Suprapubic skin (tissue), 4 donors: ENCODE measurements around the gene EIF2B2. TPM values are rescaled to one million over a fixed set of nuclear protein-coding genes. Genes with fewer than 3 reads are reported as not detected.

Experiments
- DNase-seq, 2 donors: peaks; one replicate each; pipeline ENCODE4 v3.0.0-alpha.2; 2019; ENCODE audit warnings: low spot score in 2 of 2
- H3K27ac ChIP-seq: fragments of 200-600 bp; sonication (generic); one replicate; pipeline ENCODE4 v1.5.1; 2019
- H3K27me3 ChIP-seq: fragments of 200-600 bp; sonication (generic); one replicate; pipeline ENCODE4 v1.5.1; 2019
- H3K36me3 ChIP-seq: fragments of 200-600 bp; sonication (generic); one replicate; pipeline ENCODE4 v1.5.1; 2019
- H3K4me1 ChIP-seq: fragments of 200-600 bp; sonication (generic); one replicate; pipeline ENCODE4 v1.5.1; 2019
- H3K4me3 ChIP-seq: fragments of 200-600 bp; sonication (generic); one replicate; pipeline ENCODE4 v1.5.1; 2019; ENCODE audit warnings: mild to moderate bottlenecking
- H3K9me3 ChIP-seq: fragments of 200-600 bp; sonication (generic); one replicate; pipeline ENCODE4 v1.5.1; 2019
- CTCF ChIP-seq, 2 donors: fragments of 200-600 bp in 1 of 2; fragments of 450-650 bp in 1 of 2; sonication (generic) in 1 of 2; IDR thresholded peaks; one replicate each; pipeline ENCODE4 v1.5.1; 2016 to 2019; ENCODE audit warnings: antibody characterized with exemption in 2 of 2, mild to moderate bottlenecking in 1 of 2, moderate library complexity in 1 of 2
- EP300 ChIP-seq: sonication (generic); formaldehyde crosslinking; IDR thresholded peaks from one replicate; pipeline ENCODE4 v1.6.1; 2017; ENCODE audit warnings: antibody characterized with exemption
- POLR2A ChIP-seq, 2 donors: fragments of 450-650 bp; IDR thresholded peaks; one replicate each; pipeline ENCODE4 v1.6.1; 2017; ENCODE audit warnings: antibody characterized with exemption in 2 of 2, mild to moderate bottlenecking in 2 of 2, moderate library complexity in 2 of 2
- POLR2AphosphoS5 ChIP-seq, 3 donors: sonication (generic); formaldehyde crosslinking; IDR thresholded peaks; one replicate each; pipeline ENCODE4 v1.6.1; 2017; ENCODE audit warnings: antibody characterized with exemption in 3 of 3
- WGBS: methylation state at CpG from one replicate; pipeline ENCODE4 v1.1.5; 2018; 5-methylcytosine and 5-hydroxymethylcytosine counted together
- total RNA-seq, 4 donors: library from RNA; depleted of rRNA; stranded (reverse); fragments of >200 nt; gene quantifications; one replicate each; pipeline ENCODE4 v1.1.0, GENCODE V29; 2016

The EIF2B2 gene
- total RNA-seq, 4 donors from 2014 or later = 28.9 to 46.2 (median 33.8) TPM

DNA sequence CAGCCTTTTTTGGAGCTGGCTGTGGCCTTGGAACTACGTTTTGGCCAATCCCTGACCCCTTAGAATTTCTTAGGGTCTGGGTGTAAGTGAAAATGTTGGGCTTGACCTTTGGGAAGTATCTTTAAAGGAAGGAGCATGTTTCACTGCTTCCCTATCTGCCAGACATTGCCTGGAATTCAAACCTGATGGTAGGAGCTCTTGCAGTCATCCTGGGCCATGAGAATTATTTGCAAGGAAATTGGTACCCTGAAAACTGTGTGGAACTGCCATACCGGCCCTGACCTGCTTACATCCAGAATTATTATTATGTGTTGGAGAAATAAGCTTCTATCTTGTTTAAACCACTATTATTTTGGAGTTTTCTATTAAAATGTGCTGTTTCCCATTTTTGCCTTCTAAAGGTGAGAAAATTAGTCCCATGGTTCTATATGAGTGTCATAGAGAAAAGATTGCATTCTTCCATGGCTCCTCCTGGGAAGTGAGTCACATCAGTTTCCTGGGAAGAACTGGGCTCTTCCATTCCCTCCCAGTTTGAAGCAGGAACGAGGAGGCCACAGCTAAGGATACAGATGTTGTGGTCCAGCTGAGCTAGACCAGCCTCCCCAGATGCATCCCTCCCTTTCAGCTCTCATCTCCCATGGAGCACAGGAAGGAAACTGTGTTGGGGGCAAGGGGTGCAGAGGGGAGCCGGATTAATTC lies 37.8 kb upstream of the EIF2B2 start:
- Histone ChIP-seq H3K27ac (no peak overlapping the region), H3K9me3 (no peaks in the 10 kb centered on the region), H3K4me1 (peaks cover 23% of the 10 kb centered on the region), H3K4me3 (no peak overlapping the region), H3K27me3 (no peaks in the 10 kb centered on the region), H3K36me3 (no peaks in the 10 kb centered on the region)
- DNase-seq = no peak
- WGBS = 82% methylated on average over 3 of the region's 4 CpGs
- TF ChIP-seq EP300 (no peak), POLR2AphosphoS5 (IDR thresholded peaks at IDR 0.05) (no peak), CTCF (IDR thresholded peaks at IDR 0.05) (no peak), POLR2A (IDR thresholded peaks at IDR 0.05) (no peak)

- DNase-seq = no peak
- 70% methylated on average over 5 of the region's 5 CpGs for WGBS
- Histone ChIP-seq H3K27ac (no peak overlapping the region), H3K27me3 (no peaks in the 10 kb centered on the region), H3K4me3 (no peak overlapping the region), H3K36me3 (no peaks in the 10 kb centered on the region), H3K9me3 (no peaks in the 10 kb centered on the region), H3K4me1 (peaks cover 23% of the 10 kb centered on the region)
- TF ChIP-seq POLR2AphosphoS5 (IDR thresholded peaks at IDR 0.05) (no peak), POLR2A (IDR thresholded peaks at IDR 0.05) (no peak), CTCF (IDR thresholded peaks at IDR 0.05) (no peak), EP300 (no peak)
These were observed 37.1 kb upstream of the EIF2B2 start for GRCh38 chr14:74965486-74966153.

GRCh38 chr14:74968811-74969210 lies 33.9 kb upstream of the EIF2B2 start:
- no peak for DNase-seq
- no peak overlapping the region for H3K27ac ChIP-seq
- no peak overlapping the region for H3K4me3 ChIP-seq
- TF ChIP-seq EP300 (no peak), POLR2AphosphoS5 (IDR thresholded peaks at IDR 0.05) (no peak), CTCF (IDR thresholded peaks at IDR 0.05) (no peak), POLR2A (IDR thresholded peaks at IDR 0.05) (no peak)
- H3K9me3 ChIP-seq = no peaks in the 10 kb centered on the region
- H3K4me1 ChIP-seq = peaks cover 22% of the 10 kb centered on the region
- 70% methylated on average over 1 of the region's 1 CpG for WGBS
- no peaks in the 10 kb centered on the region for H3K27me3 ChIP-seq
- no peaks in the 10 kb centered on the region for H3K36me3 ChIP-seq

DNA sequence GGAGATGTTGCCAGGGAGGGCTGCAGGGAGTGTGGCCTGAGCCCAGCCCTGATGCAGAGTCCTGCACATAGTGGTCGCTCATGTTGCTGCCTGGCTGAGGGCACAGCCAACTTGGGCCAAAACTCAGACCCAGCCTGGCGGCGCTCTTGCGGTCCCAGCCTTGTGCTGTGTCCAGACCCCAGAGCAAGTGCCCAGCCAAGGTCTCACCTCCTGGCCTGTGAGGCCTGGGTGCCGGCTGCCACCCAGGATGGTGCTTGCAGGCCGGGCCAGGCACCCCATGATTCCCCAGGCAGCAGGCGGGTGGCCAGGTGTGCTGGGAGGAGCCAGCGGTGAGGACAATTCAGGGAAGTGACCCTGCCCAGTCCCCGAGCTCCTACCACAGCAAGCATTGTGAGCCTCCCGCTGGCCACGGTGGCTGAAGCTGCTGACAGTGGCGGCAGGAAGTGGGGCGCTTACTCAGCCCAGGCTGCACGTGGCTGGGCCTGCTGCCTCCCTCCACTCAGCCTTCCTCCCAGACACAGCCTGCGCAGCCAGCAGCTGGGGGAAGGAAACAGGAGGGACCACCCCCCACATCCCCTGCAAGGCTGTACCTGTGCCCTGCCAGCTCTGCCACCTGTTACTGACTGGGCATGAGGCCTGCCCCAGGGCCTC lies 29.6 kb upstream of the EIF2B2 start:
- Histone ChIP-seq H3K4me1 (peaks cover 39% of the 10 kb centered on the region), H3K27me3 (no peaks in the 10 kb centered on the region), H3K27ac (no peak overlapping the region), H3K9me3 (no peaks in the 10 kb centered on the region), H3K4me3 (no peak overlapping the region), H3K36me3 (no peaks in the 10 kb centered on the region)
- WGBS = 84% methylated on average over 6 of the region's 15 CpGs
- TF ChIP-seq POLR2AphosphoS5 (IDR thresholded peaks at IDR 0.05) (no peak), EP300 (no peak), POLR2A (IDR thresholded peaks at IDR 0.05) (no peak)
- DNase-seq = no peak

- no peak overlapping the region for H3K27ac ChIP-seq
- 65% methylated on average over 4 of the region's 5 CpGs for WGBS
- H3K4me3 ChIP-seq = no peak overlapping the region
- H3K4me1 ChIP-seq = peaks cover 47% of the 10 kb centered on the region
- no peaks in the 10 kb centered on the region for H3K27me3 ChIP-seq
- H3K9me3 ChIP-seq = no peaks in the 10 kb centered on the region
- peak in 1 of 2 donors; percentile 55 for DNase-seq
- H3K36me3 ChIP-seq = no peaks in the 10 kb centered on the region
- no peak for TF ChIP-seq EP300
- no peak for TF ChIP-seq POLR2AphosphoS5 (IDR thresholded peaks at IDR 0.05)
- TF ChIP-seq CTCF (IDR thresholded peaks at IDR 0.05) = no peak
- TF ChIP-seq POLR2A (IDR thresholded peaks at IDR 0.05) = no peak
These were observed 28.8 kb upstream of the EIF2B2 start for GRCh38 chr14:74973905-74974363.
